Neural crest cell (in vitro differentiated cells): ENCODE results near the gene GRK4. TPM values are rescaled to one million over a fixed set of nuclear protein-coding genes. Genes with fewer than 3 reads are reported as not detected.

Experiments used
- DNase-seq: peaks from one replicate; pipeline ENCODE4 v3.0.0; 2021; ENCODE audit warnings: low read depth, mixed read lengths, low spot score
- H3K27ac Mint-ChIP-seq: one replicate; pipeline ENCODE4 v1.8.0; 2021; ENCODE audit warnings: mild to moderate bottlenecking, mixed read lengths; ENCODE audit not compliant: unreplicated experiment
- H3K27me3 Mint-ChIP-seq: 2 replicates; pipeline ENCODE4 v1.8.0; 2021; ENCODE audit warnings: low read depth, mild to moderate bottlenecking, mixed read lengths
- H3K36me3 Mint-ChIP-seq: 2 replicates; pipeline ENCODE4 v1.8.0; 2021; ENCODE audit warnings: low read depth, mild to moderate bottlenecking, mixed read lengths
- H3K4me1 Mint-ChIP-seq: 2 replicates; pipeline ENCODE4 v1.8.0; 2021; ENCODE audit warnings: mixed read lengths
- H3K4me3 Mint-ChIP-seq: one replicate; pipeline ENCODE4 v1.8.0; 2021; ENCODE audit warnings: mild to moderate bottlenecking, mixed read lengths
- H3K9me3 Mint-ChIP-seq: 2 replicates; pipeline ENCODE4 v1.8.0; 2021; ENCODE audit warnings: mixed read lengths
- CTCF ChIP-seq: fragments of 200-600 bp; sonication (generic); conservative IDR thresholded peaks from 2 replicates; pipeline ENCODE4 v1.5.0; 2021; ENCODE audit warnings: antibody characterized with exemption, mild to moderate bottlenecking
- total RNA-seq: library from RNA; stranded (reverse); gene quantifications from 2 replicates; pipeline ENCODE4 v1.2.1, GENCODE V29; 2021

The GRK4 gene
- total RNA-seq, 1 donor from 2014 or later, result 8.9 TPM

GRCh38 chr4:3030566-3031356 is 67.4 kb downstream of the GRK4 start:
- Mint-ChIP-seq H3K36me3 (no peaks in the 10 kb centered on the region), H3K4me3 (no peak overlapping the region), H3K9me3 (no peaks in the 10 kb centered on the region), H3K4me1 (no peaks in the 10 kb centered on the region), H3K27me3 (no peaks in the 10 kb centered on the region), H3K27ac (no peak overlapping the region)
- TF ChIP-seq CTCF, result no peak
- no peak for DNase-seq

- DNase-seq, result no peak
- H3K27me3 Mint-ChIP-seq, result no peaks in the 10 kb centered on the region
- no peak overlapping the region for H3K4me3 Mint-ChIP-seq
- H3K27ac Mint-ChIP-seq, result no peak overlapping the region
- H3K36me3 Mint-ChIP-seq, result no peaks in the 10 kb centered on the region
- H3K4me1 Mint-ChIP-seq, result no peaks in the 10 kb centered on the region
- no peak for TF ChIP-seq CTCF
- no peaks in the 10 kb centered on the region for H3K9me3 Mint-ChIP-seq
Observed at GRCh38 chr4:3031357-3032082, 68.1 kb downstream of the GRK4 start.

GRCh38 chr4:3034231-3034630 is 70.9 kb downstream of the GRK4 start:
- no peak for DNase-seq
- H3K4me3 Mint-ChIP-seq, result no peak overlapping the region
- peaks cover 8% of the 10 kb centered on the region for H3K4me1 Mint-ChIP-seq
- H3K27me3 Mint-ChIP-seq, result no peaks in the 10 kb centered on the region
- no peaks in the 10 kb centered on the region for H3K9me3 Mint-ChIP-seq
- no peaks in the 10 kb centered on the region for H3K36me3 Mint-ChIP-seq
- H3K27ac Mint-ChIP-seq, result no peak overlapping the region
- TF ChIP-seq CTCF, result no peak

- no peak overlapping the region for H3K27ac Mint-ChIP-seq
- no peak overlapping the region for H3K4me3 Mint-ChIP-seq
- DNase-seq, result no peak
- peaks cover 8% of the 10 kb centered on the region for H3K4me1 Mint-ChIP-seq
- no peak for TF ChIP-seq CTCF
- no peaks in the 10 kb centered on the region for H3K9me3 Mint-ChIP-seq
- no peaks in the 10 kb centered on the region for H3K36me3 Mint-ChIP-seq
- no peaks in the 10 kb centered on the region for H3K27me3 Mint-ChIP-seq
Observed at GRCh38 chr4:3035249-3035648, 71.9 kb downstream of the GRK4 start.

- H3K4me3 Mint-ChIP-seq, result no peak overlapping the region
- no peak for TF ChIP-seq CTCF
- H3K9me3 Mint-ChIP-seq, result no peaks in the 10 kb centered on the region
- H3K36me3 Mint-ChIP-seq, result no peaks in the 10 kb centered on the region
- no peaks in the 10 kb centered on the region for H3K27me3 Mint-ChIP-seq
- no peak overlapping the region for H3K27ac Mint-ChIP-seq
- no peak for DNase-seq
- H3K4me1 Mint-ChIP-seq, result peaks cover 8% of the 10 kb centered on the region
Observed at GRCh38 chr4:3035674-3036073, 72.3 kb downstream of the GRK4 start.
